ENCODE results near the gene RBMS3.

RBMS3 gene

DNA sequence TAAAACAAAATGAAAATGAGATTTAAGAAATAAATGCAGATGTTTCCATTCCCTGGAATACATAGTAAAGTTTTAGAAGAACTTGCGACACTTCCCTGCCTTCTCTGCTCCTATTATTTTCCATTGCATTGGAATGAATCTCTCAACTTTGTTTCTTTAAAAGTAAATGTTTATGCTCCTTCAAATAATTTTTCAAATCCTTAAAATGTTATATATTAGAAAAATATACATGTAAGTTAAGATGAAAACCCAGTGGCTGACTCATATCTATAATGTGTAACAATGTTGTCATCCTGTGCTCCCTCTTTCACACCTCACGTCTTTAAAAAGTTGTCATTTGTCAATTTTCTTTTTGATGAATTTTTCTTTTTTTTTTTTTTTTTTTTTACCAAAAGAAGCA lies 3.6 kb downstream of the RBMS3 start:
- Mint-ChIP-seq H3K36me3 (no peaks in the 10 kb centered on the region), H3K4me3 (no peak overlapping the region), H3K4me1 (ENCODE audit: low read depth) (peaks cover 30% of the 10 kb centered on the region), H3K27ac (no peak overlapping the region), H3K9me3 (ENCODE audit: low read depth) (no peaks in the 10 kb centered on the region), H3K27me3 (peaks cover 9% of the 10 kb centered on the region)

DNA sequence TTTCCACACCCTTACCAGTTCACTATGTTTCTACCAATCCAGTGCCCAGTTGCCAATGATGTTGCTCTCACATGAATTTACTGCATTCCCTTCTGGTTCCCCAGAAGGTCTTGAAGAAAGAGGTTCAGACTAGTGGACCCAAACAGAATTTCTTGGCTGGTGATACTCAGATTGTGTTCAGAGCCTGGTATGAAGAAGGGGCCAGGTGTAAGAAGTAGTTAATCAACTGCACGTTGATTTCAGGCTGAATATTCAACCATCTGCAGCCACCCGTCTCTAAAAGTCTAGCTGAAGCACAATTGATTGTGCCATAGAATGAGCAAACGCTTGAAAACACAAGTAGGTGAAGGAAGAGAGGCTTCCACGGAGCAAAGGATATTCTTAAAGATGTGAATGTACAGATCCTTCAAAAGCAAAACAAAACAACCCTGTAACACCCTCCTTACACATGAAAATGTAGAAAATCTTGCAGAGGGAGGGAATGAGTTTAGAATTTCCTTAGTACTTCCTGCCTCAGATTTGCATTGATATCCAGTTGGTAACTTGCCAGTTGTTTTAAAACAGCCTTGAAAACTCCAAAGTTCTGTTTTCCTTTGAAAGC lies 4.7 kb downstream of the RBMS3 start:
- H3K4me3 Mint-ChIP-seq, result no peak overlapping the region
- H3K9me3 Mint-ChIP-seq (ENCODE audit: low read depth), result no peaks in the 10 kb centered on the region
- H3K27ac Mint-ChIP-seq, result no peak overlapping the region
- H3K27me3 Mint-ChIP-seq, result peaks cover 9% of the 10 kb centered on the region
- no peaks in the 10 kb centered on the region for H3K36me3 Mint-ChIP-seq
- peaks cover 27% of the 10 kb centered on the region for H3K4me1 Mint-ChIP-seq (ENCODE audit: low read depth)

DNA sequence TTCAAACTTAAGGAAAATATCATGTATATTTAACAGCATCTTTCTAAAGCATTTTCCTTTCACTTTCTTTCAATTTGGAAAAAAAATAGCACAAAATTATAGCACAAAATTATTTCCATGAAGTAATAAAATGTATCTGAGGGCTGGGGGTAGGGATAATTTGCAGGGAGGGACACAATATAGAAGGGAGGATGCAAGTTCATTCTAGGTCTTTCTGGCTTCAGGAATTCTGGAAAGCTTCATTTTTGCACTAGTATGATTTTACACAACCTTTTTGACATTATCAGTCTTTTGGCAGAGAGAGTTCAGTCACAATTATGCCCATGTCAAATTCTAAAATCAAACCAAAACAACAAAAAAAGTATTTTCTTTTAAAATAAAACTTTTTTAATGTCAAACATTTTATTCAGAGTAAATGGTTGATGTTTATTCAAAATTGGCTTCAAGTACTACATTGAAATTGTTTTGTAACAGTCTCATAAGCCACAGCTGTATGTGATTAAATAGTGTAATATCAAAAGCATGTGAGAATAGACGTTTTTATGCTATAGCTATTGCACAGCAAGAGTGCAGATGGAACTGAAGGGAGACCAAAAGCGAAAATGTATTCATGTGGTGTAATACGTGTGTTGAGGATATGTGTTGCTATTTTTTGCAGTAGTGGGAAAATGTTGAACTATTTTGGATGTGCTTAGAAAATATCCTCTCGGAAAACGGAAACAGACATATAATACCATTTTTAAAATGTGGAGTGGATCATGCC lies 5.8 kb downstream of the RBMS3 start:
- H3K27ac Mint-ChIP-seq, result no peak overlapping the region
- no peak overlapping the region for H3K4me3 Mint-ChIP-seq
- H3K9me3 Mint-ChIP-seq (ENCODE audit: low read depth), result no peaks in the 10 kb centered on the region

DNA sequence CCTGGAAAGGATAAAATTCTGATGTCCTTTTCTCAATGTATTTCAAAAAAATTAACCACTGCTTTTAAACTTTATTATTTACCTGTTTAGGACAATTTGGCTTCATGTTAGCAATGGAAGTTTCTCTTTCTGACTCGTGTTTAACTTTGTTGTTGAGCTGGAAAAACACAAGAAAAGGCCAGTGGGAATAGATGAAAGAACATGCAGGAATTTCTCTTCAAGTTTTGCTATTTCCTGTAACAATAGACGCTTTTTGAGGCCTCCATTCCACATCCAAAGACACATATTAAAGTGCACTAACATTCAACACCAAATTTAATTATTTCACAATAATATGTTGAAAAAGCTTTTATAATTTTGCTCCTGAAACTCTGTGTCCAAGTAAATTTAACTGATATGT lies 9.7 kb downstream of the RBMS3 start:
- Mint-ChIP-seq H3K36me3 (no peaks in the 10 kb centered on the region), H3K27ac (no peak overlapping the region), H3K4me1 (ENCODE audit: low read depth) (no peaks in the 10 kb centered on the region), H3K4me3 (no peak overlapping the region), H3K9me3 (ENCODE audit: low read depth) (no peaks in the 10 kb centered on the region), H3K27me3 (peaks cover 6% of the 10 kb centered on the region)

More for the DNA sequence above, 5.8 kb downstream of the RBMS3 start:
- H3K36me3 Mint-ChIP-seq, result no peaks in the 10 kb centered on the region
- peaks cover 17% of the 10 kb centered on the region for H3K4me1 Mint-ChIP-seq (ENCODE audit: low read depth)
- H3K27me3 Mint-ChIP-seq, result peaks cover 9% of the 10 kb centered on the region

DNA sequence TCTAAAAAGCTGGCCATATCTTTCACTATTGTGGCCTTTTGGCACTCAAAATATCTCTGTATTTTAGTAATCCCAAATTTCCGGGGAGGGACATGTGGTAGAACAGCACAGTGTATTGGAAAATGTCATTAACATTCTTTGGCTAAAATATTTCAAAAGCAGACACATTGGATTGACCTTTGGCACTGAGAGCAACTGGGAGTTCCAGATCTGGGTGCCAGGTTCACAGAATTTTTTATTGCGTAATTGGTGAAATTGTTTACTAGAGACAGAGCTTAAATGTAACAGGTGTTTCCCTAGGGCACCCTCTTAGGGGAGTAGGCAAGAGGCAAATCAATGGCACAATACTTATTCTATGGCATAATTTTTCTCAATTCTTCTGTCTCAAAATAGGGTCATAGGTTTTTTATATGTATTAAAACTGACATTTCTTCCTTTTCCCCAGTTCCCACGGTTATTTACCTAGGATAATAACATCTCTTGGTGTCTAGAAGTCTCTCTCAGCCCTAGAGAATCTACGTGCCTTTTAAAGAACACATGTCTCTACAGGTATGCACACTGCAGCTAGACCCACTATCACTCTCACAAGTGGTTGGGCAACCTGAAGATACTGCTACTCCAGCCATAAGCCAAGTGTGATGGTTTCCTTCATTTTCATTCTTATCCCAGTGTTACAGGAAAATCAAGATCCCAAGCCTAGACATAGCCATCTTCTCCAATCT lies 10.6 kb downstream of the RBMS3 start:
- H3K9me3 Mint-ChIP-seq (ENCODE audit: low read depth), result no peaks in the 10 kb centered on the region
- no peak overlapping the region for H3K27ac Mint-ChIP-seq
- no peak overlapping the region for H3K4me3 Mint-ChIP-seq
- peaks cover 6% of the 10 kb centered on the region for H3K27me3 Mint-ChIP-seq
- H3K36me3 Mint-ChIP-seq, result no peaks in the 10 kb centered on the region
- no peaks in the 10 kb centered on the region for H3K4me1 Mint-ChIP-seq (ENCODE audit: low read depth)

DNA sequence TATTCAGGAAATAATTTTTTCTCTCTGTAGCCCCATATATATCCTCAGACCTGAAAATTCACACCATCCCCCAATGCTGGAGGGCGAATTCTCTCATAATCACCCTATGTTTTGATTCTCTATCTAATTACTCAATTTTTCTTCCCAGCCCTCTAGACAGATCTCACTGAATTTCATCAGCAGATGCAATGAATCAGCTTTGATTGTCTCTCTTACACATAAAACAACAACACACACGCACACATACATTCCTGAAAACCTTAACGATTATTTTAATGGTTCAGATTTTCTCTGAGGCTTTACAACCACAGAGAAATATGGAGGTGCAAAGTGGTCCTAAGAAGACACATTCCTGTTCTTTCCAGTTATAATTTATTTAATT lies 11.1 kb downstream of the RBMS3 start:
- no peaks in the 10 kb centered on the region for H3K4me1 Mint-ChIP-seq (ENCODE audit: low read depth)
- H3K27me3 Mint-ChIP-seq, result peaks cover 3% of the 10 kb centered on the region
- no peak overlapping the region for H3K4me3 Mint-ChIP-seq
- no peaks in the 10 kb centered on the region for H3K36me3 Mint-ChIP-seq
- no peak overlapping the region for H3K27ac Mint-ChIP-seq
- H3K9me3 Mint-ChIP-seq (ENCODE audit: low read depth), result no peaks in the 10 kb centered on the region

DNA sequence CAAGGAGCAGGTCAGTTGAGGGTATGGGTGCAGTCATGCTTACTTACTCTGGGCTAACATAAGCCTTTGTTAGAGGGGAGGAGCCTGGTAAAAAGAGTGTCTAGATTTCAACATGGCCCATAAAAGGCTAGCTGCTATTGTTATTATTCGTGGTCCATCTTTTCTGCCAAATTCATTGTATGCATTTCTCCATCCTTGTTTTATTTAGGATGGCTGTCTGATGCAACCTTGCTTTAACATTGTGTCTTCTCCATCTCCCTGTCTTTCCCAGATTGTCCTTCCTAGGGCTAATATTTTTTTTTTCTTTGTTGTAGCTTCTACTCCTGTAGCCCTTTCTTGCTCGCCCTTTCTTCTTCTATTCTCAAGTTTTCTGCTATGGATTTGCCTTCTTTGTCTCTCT lies 12.6 kb downstream of the RBMS3 start:
- H3K27me3 Mint-ChIP-seq, result peaks cover 3% of the 10 kb centered on the region
- H3K36me3 Mint-ChIP-seq, result no peaks in the 10 kb centered on the region
- H3K4me3 Mint-ChIP-seq, result no peak overlapping the region
- H3K27ac Mint-ChIP-seq, result no peak overlapping the region
- no peaks in the 10 kb centered on the region for H3K4me1 Mint-ChIP-seq (ENCODE audit: low read depth)
- no peaks in the 10 kb centered on the region for H3K9me3 Mint-ChIP-seq (ENCODE audit: low read depth)

DNA sequence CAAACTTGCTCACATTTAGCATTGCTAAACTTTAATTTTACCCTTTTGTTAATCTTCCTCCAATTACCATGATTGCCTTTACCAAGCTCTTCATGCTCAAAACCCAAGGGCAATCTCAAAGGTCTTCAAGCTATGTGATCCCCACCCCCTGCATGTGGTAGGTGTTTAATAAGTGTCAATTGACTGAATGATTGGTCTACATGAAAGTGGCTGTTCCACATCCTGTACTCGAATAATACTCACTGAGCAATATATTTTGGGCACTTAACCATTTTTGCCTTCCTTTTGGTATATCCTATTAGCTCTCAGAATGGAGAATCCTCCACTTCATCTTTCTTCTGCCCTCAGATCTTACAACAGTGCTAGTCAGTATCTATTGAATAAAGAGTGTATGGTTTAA lies 17.1 kb downstream of the RBMS3 start:
- Mint-ChIP-seq H3K27ac (no peak overlapping the region), H3K9me3 (ENCODE audit: low read depth) (no peaks in the 10 kb centered on the region), H3K4me1 (ENCODE audit: low read depth) (peaks cover 7% of the 10 kb centered on the region), H3K4me3 (no peak overlapping the region), H3K36me3 (no peaks in the 10 kb centered on the region), H3K27me3 (no peaks in the 10 kb centered on the region)

DNA sequence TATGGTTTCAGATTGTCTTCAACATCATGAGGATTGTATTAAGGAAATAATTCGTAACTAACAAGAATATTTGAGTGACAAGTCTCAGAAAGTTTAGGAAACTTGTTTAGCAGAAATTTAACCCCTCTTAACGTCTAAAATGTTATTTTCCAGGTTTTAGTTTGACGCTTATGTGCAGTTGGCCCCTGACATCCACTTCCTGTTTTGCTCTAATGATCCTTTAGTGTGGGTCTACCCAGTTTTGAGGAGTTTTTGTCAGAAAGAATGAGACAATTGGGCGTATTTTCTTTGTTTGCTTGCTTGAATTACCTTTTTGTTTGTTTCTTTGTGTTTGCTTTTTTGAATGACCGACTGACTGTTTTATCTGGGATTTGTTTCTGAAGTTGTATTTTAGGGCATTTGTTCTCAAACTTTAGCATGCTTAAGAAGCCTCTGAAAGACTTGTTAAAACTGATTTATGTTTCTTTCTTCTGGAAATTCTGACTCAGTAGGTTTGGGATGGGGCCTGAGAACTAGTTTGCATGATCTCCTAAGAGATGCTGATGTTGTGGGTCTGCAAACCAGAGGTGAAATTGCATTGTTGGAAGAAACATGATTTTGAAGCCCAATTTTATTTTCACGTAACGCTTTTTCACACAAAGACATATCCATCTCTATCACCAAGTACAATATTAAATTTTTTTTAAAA lies 20.6 kb downstream of the RBMS3 start:
- Mint-ChIP-seq H3K27ac (no peak overlapping the region), H3K36me3 (no peaks in the 10 kb centered on the region), H3K27me3 (no peaks in the 10 kb centered on the region), H3K9me3 (ENCODE audit: low read depth) (no peaks in the 10 kb centered on the region), H3K4me1 (ENCODE audit: low read depth) (peaks cover 7% of the 10 kb centered on the region), H3K4me3 (no peak overlapping the region)

DNA sequence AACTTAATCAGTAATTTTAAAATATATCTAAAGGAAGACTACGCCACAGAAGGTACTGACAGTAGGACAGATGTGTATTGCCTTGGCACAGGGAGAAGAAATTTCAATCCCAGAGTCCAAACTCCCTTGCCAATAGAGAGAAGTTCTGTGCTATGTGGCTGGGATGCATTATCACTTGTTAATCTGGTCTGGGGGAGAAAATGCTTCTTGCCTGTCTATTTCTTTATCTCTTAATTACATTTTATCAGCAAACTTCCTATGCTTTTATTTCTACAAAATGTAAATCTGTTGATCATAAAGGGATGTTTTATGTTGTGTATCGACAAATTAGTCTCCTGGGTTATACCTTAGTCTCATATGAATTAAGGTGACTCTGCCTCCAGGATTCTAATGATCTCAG lies 21.7 kb downstream of the RBMS3 start:
- H3K4me3 Mint-ChIP-seq, result no peak overlapping the region
- no peak overlapping the region for H3K27ac Mint-ChIP-seq
- H3K27me3 Mint-ChIP-seq, result no peaks in the 10 kb centered on the region
- peaks cover 7% of the 10 kb centered on the region for H3K4me1 Mint-ChIP-seq (ENCODE audit: low read depth)
- H3K9me3 Mint-ChIP-seq (ENCODE audit: low read depth), result no peaks in the 10 kb centered on the region
- H3K36me3 Mint-ChIP-seq, result no peaks in the 10 kb centered on the region

DNA sequence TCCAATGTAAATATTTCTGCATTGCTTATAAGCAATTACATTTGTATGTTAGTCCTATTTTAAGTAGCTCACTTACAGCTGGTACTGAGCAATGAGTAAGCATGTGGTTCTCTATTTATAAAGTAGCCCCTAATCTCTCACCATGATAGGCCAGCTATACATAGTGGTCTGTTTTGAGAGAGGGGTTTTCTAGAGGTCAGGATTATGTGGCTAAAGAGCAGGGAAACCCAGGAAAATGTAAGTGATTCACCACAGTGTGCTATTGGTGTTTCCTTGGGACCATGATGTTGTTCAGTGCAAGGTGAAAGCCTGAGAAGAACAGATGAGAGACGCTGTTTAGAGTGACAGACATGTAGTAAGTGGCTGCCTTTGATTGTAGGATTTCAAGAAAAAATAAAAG lies 26.4 kb downstream of the RBMS3 start:
- Mint-ChIP-seq H3K27ac (no peak overlapping the region), H3K36me3 (no peaks in the 10 kb centered on the region), H3K9me3 (ENCODE audit: low read depth) (no peaks in the 10 kb centered on the region), H3K4me1 (ENCODE audit: low read depth) (no peaks in the 10 kb centered on the region), H3K4me3 (no peak overlapping the region), H3K27me3 (peaks cover 3% of the 10 kb centered on the region)

DNA sequence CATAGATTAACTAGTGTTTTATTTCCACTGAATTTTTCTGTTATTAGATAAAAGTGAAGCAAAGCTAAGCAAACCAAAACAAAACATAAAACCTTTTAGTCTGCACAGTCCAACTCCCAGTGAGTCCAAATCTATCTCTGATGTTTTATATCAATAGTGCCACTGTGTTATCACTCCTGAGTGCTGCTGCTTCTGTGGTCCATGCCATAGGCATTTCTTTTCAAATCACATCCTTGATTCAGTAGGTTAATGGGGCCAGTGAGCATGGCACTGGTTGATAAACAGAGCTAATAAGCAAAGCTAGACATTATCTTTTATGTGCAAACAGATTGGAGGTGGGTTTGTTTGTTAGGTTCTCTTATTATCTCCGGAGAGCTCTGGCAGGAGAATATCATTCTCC lies 30.0 kb downstream of the RBMS3 start:
- Mint-ChIP-seq H3K36me3 (no peaks in the 10 kb centered on the region), H3K27ac (no peak overlapping the region), H3K4me1 (ENCODE audit: low read depth) (no peaks in the 10 kb centered on the region), H3K27me3 (peaks cover 3% of the 10 kb centered on the region), H3K9me3 (ENCODE audit: low read depth) (no peaks in the 10 kb centered on the region), H3K4me3 (no peak overlapping the region)

DNA sequence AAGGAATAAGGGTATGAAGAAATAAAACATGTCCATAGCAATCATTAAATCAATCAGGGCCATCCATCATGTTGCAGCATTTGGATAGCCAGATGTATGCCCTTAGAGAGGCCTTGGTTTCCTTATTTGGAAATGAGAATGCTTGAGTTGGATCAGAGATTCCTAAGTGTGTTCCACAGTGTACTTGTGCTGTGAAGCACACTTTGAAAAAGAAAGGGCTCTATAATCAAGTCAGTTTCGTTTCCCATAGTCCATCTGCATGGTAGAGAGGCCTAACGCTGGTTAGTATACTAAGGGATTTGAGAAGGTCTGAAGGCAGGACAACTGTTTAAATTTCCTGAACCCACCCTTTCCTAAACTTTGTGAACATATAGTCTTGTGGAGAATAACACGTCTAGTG lies 30.9 kb downstream of the RBMS3 start:
- Mint-ChIP-seq H3K36me3 (no peaks in the 10 kb centered on the region), H3K4me3 (no peak overlapping the region), H3K4me1 (ENCODE audit: low read depth) (no peaks in the 10 kb centered on the region), H3K9me3 (ENCODE audit: low read depth) (no peaks in the 10 kb centered on the region), H3K27me3 (peaks cover 3% of the 10 kb centered on the region), H3K27ac (no peak overlapping the region)

DNA sequence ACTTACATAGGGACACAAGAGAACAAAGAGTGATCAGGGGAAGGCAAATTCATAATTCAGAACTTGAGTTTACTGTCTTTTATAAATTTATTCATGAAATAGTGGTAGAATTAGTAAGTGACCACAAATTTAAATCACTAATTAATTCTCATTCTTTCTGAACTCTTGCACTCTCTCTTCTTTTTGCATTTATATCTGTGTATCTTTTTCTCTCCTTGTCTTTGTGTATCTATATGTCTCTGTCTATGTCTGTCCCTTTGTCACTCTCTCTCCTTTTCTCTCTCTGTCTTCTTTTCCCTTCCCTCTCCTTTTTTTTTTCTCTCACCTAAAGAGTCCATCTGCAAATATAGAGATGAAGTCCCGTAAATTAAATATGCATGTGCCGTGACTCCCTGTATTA lies 31.5 kb downstream of the RBMS3 start:
- H3K27ac Mint-ChIP-seq, result no peak overlapping the region
- no peaks in the 10 kb centered on the region for H3K9me3 Mint-ChIP-seq (ENCODE audit: low read depth)
- no peak overlapping the region for H3K4me3 Mint-ChIP-seq

DNA sequence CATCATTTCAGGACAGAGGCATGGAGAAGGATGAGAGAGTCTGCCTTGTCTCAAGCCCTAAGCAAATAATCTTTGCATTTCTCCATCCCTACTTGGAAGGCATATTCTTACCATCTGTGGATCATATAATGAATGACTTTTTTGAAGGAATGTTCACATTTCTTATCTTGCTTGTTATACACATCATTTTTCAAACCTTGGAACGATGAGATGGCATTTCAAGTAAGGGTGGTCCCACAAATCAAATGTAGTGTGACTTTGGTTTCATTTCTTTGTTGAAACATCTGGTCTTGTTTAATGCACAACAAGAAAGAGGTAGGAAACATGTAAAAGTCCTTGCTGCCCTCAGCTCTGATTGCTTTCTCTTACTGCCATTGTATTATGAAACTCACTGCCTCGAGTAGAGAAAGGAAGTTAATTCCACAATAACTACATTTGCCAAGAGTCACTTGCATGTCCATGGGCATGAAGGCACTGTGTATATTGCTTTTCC lies 32.1 kb downstream of the RBMS3 start:
- no peaks in the 10 kb centered on the region for H3K36me3 Mint-ChIP-seq
- peaks cover 3% of the 10 kb centered on the region for H3K27me3 Mint-ChIP-seq
- no peaks in the 10 kb centered on the region for H3K4me1 Mint-ChIP-seq (ENCODE audit: low read depth)
- H3K9me3 Mint-ChIP-seq (ENCODE audit: low read depth), result no peaks in the 10 kb centered on the region
- H3K27ac Mint-ChIP-seq, result no peak overlapping the region
- H3K4me3 Mint-ChIP-seq, result no peak overlapping the region

More for the DNA sequence above, 31.5 kb downstream of the RBMS3 start:
- Mint-ChIP-seq H3K36me3 (no peaks in the 10 kb centered on the region), H3K27me3 (peaks cover 3% of the 10 kb centered on the region), H3K4me1 (ENCODE audit: low read depth) (no peaks in the 10 kb centered on the region)
